HFF-Myc (cell line): ENCODE results near the gene CFD.
"Not testable (repeated sequence)": the region's sequence is repeated elsewhere in the genome, so short reads cannot be mapped to it uniquely, and the experiment has no call there.

Experiments used
- DNase-seq: peaks from one replicate; pipeline ENCODE4 v3.0.0-alpha.2; 2011; ENCODE audit warnings: low read depth; ENCODE audit errors: extremely low read depth
- H3K4me3 ChIP-seq: replicated peaks from 2 replicates; pipeline ENCODE4 v1.5.1; 2011; ENCODE audit warnings: low read depth, mild to moderate bottlenecking, control low read depth, low read length
- TF ChIP-seq, protein P1 (sequence below): IDR thresholded peaks from 2 replicates; pipeline ENCODE4 v1.5.1; 2012; ENCODE audit warnings: mild to moderate bottlenecking, low read depth, low read length, control low read depth; ENCODE audit errors: missing control alignments

CFD gene

GRCh38 chr19:813219-814151 is 46.0 kb upstream of the CFD start:
- no peak for DNase-seq
- H3K4me3 ChIP-seq: no peak overlapping the region
- TF ChIP-seq, protein P1, sequence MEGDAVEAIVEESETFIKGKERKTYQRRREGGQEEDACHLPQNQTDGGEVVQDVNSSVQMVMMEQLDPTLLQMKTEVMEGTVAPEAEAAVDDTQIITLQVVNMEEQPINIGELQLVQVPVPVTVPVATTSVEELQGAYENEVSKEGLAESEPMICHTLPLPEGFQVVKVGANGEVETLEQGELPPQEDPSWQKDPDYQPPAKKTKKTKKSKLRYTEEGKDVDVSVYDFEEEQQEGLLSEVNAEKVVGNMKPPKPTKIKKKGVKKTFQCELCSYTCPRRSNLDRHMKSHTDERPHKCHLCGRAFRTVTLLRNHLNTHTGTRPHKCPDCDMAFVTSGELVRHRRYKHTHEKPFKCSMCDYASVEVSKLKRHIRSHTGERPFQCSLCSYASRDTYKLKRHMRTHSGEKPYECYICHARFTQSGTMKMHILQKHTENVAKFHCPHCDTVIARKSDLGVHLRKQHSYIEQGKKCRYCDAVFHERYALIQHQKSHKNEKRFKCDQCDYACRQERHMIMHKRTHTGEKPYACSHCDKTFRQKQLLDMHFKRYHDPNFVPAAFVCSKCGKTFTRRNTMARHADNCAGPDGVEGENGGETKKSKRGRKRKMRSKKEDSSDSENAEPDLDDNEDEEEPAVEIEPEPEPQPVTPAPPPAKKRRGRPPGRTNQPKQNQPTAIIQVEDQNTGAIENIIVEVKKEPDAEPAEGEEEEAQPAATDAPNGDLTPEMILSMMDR: no peak

DNA sequence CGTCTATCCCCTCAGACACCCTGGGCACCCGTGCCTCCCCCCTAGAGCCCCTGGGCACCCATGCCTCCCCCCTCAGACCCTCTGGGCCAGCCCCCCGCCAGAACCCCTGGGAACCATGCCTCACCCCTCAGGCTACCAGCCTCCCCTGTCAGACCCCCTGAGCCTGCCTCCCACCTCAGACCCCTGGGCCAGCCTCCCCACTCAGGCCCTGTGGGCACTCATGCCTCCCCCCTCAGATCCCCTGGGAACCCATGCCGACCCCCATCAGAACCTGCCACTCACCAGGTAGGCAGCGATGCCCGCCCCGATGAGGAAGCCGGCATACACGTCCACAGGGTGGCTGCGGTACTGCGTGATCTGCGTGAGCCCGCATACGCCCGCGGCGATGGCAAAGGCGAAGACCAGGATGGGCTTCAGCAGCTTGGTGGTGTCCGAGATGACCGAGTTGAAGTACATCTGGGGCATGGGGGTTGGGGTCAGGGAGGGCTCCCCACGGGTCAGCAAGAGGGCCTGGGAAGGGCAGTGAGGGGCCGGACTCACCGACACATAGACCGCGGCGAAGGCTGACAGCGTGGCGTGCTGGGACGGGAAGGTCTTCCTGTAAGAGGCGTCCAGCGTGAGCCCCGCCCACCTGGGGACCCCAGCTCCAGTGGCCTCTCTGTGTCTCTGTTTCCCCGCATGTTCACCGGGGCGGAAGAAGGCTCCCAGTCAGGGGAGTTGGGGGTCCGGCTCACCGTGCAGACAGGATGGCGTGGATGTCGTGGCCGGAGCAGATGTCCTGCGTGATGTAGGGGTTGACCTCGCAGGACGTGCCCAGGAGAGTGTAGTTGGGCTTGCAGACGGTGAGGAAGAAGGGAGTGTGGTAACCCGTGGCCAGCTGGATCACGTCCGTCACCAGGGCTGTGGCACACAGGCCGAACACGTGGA is 45.0 kb upstream of the CFD start:
- DNase-seq: no peak
- TF ChIP-seq, protein P1: no peak
- H3K4me3 ChIP-seq: no peak overlapping the region

DNA sequence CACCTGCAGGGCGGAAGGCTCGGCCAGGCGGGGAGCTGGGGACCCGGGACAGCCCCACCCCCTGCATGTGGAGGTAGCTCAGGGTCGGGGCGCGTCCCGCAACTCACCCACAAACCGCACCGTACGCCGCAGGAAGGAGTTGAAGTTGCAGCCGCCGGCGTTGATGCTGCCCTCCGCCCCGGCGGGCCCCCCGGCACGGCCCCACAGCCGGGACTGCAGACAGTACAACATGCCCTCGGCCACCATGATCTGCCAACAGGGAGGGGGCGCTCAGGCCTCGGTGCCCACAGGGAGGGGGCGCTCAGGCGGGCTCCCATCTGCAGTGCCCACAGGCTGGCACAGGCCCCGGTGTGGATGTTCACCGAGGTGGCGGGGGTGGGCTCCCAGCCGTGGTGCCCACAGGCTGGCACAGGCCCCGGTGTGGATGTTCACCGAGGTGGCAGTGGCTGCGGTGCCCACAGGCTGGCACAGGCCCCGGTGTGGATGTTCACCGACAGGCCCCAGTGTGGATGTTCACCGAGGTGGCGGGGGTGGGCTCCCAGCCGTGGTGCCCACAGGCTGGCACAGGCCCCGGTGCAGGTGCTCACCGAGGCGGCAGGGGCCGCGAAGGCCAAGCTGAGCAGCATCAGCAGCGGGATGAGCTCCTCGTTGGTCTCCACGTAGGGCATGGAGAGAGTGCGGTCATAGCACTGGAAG is 44.2 kb upstream of the CFD start:
- H3K4me3 ChIP-seq: no peak overlapping the region
- TF ChIP-seq, protein P1: no peak
- no peak for DNase-seq

DNA sequence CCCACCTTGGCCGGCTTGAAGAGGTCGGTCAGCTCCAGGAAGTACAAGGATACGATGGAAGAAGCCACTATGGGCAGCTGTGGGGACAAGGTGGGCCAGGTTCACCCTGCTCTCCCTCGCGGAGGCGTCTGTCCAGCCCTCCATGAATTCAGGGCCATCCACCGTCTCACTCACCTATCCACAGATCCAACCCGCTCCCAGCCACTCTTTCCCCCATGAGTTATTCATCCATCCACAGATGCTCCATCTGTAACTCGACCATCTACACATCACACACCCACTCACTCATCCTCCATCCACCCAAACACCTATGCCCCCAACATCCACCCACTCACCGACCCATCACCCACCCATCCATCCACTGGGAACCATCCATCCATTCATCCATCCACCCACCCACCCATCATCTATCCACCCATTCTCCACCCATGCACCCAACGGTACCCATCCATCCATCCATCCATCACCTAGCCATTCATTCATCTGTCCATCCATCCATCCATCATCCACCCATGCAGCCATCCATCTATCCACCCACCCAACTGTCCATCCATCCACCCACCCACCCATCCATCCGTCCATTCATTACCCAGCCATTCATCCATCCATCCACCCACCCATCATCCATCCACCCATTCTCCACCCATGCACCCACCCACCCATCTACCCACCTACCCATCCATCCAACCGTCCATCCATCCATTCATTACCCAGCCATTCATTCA is 43.5 kb upstream of the CFD start:
- H3K4me3 ChIP-seq: no peak overlapping the region
- no peak for DNase-seq
- TF ChIP-seq, protein P1: no peak

- H3K4me3 ChIP-seq: no peak overlapping the region
- DNase-seq: no peak
- TF ChIP-seq, protein P1: no peak
Measured at GRCh38 chr19:816500-816857, 43.0 kb upstream of the CFD start.

DNA sequence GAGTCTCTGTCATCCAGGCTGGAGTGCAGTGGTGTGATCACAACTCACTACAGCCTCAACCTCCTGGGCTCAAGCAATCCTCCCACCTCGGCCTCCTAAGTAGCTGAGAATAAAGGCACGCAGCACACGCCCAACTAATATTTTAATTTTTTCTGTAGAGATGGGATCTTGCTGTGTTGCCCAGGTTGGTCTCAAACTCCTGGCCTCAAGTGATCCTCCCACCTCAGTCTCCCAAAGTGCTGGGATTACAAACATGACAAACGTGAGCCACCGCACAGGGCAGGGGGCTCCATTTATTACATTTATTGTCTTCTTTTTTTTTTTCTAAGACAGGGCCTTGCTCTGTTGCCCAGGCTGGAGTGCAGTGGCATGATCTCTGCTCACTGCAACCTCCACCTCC is 39.3 kb upstream of the CFD start:
- not testable (repeated sequence) for DNase-seq, H3K4me3 ChIP-seq
